A549 treated with CpdA at 1 μM for 4 hours (cell line): ENCODE measurements around the gene UTP15. TPM values are rescaled to one million over a fixed set of nuclear protein-coding genes. Genes with fewer than 3 reads are reported as not detected.

Experiments
- total RNA-seq: library from RNA; stranded (reverse); fragments of 200-300 nt; extraction: Qiagen RNA extraction; gene quantifications from 5 replicates; pipeline ENCODE4 v1.2.3, GENCODE V29; 2022; ENCODE audit warnings: low read depth

Gene UTP15
- total RNA-seq, result 19.0 to 25.0 TPM (median 19.3 TPM) in 5 replicates

GRCh38 chr5:73565139-73565968 lies at the start of gene UTP15, which contains the start of gene ANKRA2:
Gene UTP15 (plus strand): TSS chr5:73565743. CDS start chr5:73567345, 1,602 bp downstream.
Gene ANKRA2 (minus strand): TSS chr5:73565639. CDS start chr5:73562881, 2,758 bp downstream.

GRCh38 chr5:73625944-73626811 lies 60.6 kb downstream of the UTP15 start, which contains the start of gene ARHGEF28:
Gene ARHGEF28 (plus strand): TSS chr5:73626196. CDS start chr5:73684852, 58,656 bp downstream.

Other genes starting within 250 kb of the UTP15 start
- 13.1 to 19.3 TPM (median 17.6 TPM) in 5 replicates for gene FOXD1, start 117.0 kb upstream of the UTP15 start, total RNA-seq
- 1,023 to 1,219 TPM (median 1,086 TPM) in 5 replicates for gene BTF3, start 67.3 kb upstream of the UTP15 start, total RNA-seq
- gene ANKRA2, start 104 bp upstream of the UTP15 start, total RNA-seq, result 8.3 to 14.9 TPM (median 10.5 TPM) in 5 replicates
- 13.3 to 16.6 TPM (median 14.9 TPM) in 5 replicates for gene ARHGEF28, start 60.5 kb downstream of the UTP15 start, total RNA-seq